NCI-H187 treated with DMSO at 0.1 percent for 48 hours (cell line): ENCODE results near the gene LPCAT1.
"Not testable (repeated sequence)": the region's sequence is repeated elsewhere in the genome, so short reads cannot be mapped to it uniquely, and the experiment has no call there.

Experiments
- DNase-seq: peaks from one replicate; lab custom pipeline; 2025; lab: John Stamatoyannopoulos, UW

LPCAT1 gene

GRCh38 chr5:1540831-1541701 lies 17.3 kb upstream of the LPCAT1 start:
- DNase-seq = no peak

- no peak for DNase-seq
These were observed 16.4 kb upstream of the LPCAT1 start for GRCh38 chr5:1540166-1540565.

GRCh38 chr5:1539393-1540161 lies 15.8 kb upstream of the LPCAT1 start:
- DNase-seq = not testable (repeated sequence)

- no peak for DNase-seq
These were observed 15.1 kb upstream of the LPCAT1 start for GRCh38 chr5:1538741-1539392.

- no peak for DNase-seq
These were observed 14.5 kb upstream of the LPCAT1 start for GRCh38 chr5:1538276-1538675.

- DNase-seq = no peak
These were observed 13.9 kb upstream of the LPCAT1 start for GRCh38 chr5:1537603-1538154.

- DNase-seq = no peak
These were observed 13.3 kb upstream of the LPCAT1 start for GRCh38 chr5:1536871-1537602.

GRCh38 chr5:1536322-1536845 lies 12.6 kb upstream of the LPCAT1 start:
- no peak for DNase-seq

GRCh38 chr5:1535646-1536045 lies 11.9 kb upstream of the LPCAT1 start:
- no peak for DNase-seq

- DNase-seq = no peak
These were observed 8.6 kb upstream of the LPCAT1 start for GRCh38 chr5:1532384-1532783.

GRCh38 chr5:1529498-1529897 lies 5.7 kb upstream of the LPCAT1 start:
- DNase-seq = no peak

GRCh38 chr5:1527533-1528205 lies 3.9 kb upstream of the LPCAT1 start:
- DNase-seq = no peak

- DNase-seq = no peak
These were observed 2.9 kb upstream of the LPCAT1 start for GRCh38 chr5:1526681-1527131.

- DNase-seq = no peak
These were observed 2.5 kb upstream of the LPCAT1 start for GRCh38 chr5:1526190-1526631.

- DNase-seq = no peak
These were observed 1.9 kb upstream of the LPCAT1 start for GRCh38 chr5:1525624-1526189.

GRCh38 chr5:1524799-1525623 lies 1.3 kb upstream of the LPCAT1 start:
- DNase-seq = no peak

GRCh38 chr5:1524481-1524798 lies 680 bp upstream of the LPCAT1 start:
- no peak for DNase-seq

- no peak for DNase-seq
These were observed 324 bp downstream of the LPCAT1 start for GRCh38 chr5:1523480-1523792.

- DNase-seq = no peak
These were observed 920 bp downstream of the LPCAT1 start for GRCh38 chr5:1522601-1523479.
